Stimulated activated CD4-positive, alpha-beta T cell treated with anti-CD3 and anti-CD28 coated beads, Interleukin-4, amount 100 ng/mL, for 48 hours (primary cell): ENCODE results near the gene TSPAN10.
"Not testable (repeated sequence)": the region's sequence is repeated elsewhere in the genome, so short reads cannot be mapped to it uniquely, and the experiment has no call there.

Experiments used
- DNase-seq, 2 donors: peaks; one replicate each; pipeline ENCODE4 v3.0.0-alpha.2; 2020; ENCODE audit warnings: low read depth in 2 of 2

TSPAN10 gene

GRCh38 chr17:81636505-81637288 is at the start of gene TSPAN10, which contains the start of gene NPLOC4:
TSPAN10 (plus strand) TSS chr17:81637196; CDS start chr17:81642413, 5,217 bp downstream.
NPLOC4 (minus strand) TSS chr17:81637112; CDS start chr17:81636930, 182 bp downstream.
- DNase-seq: peak; percentile 83 to 85

- no peak for DNase-seq
Measured at GRCh38 chr17:81589612-81590011, 47.4 kb upstream of the TSPAN10 start.

- no peak for DNase-seq
Measured at GRCh38 chr17:81590121-81590520, 46.9 kb upstream of the TSPAN10 start.

- no peak for DNase-seq
Measured at GRCh38 chr17:81591971-81592370, 45.0 kb upstream of the TSPAN10 start.

- no peak for DNase-seq
Measured at GRCh38 chr17:81593105-81593871, 43.7 kb upstream of the TSPAN10 start.

GRCh38 chr17:81599719-81600486 is 37.1 kb upstream of the TSPAN10 start:
- DNase-seq: no peak

GRCh38 chr17:81601525-81602120 is 35.4 kb upstream of the TSPAN10 start:
- peak in 1 of 2 donors; percentile 16 for DNase-seq

- DNase-seq: no peak
Measured at GRCh38 chr17:81603846-81604610, 33.0 kb upstream of the TSPAN10 start.

- DNase-seq: no peak
Measured at GRCh38 chr17:81607431-81607830, 29.6 kb upstream of the TSPAN10 start.

- DNase-seq: peak in 1 of 2 donors; percentile 2
Measured at GRCh38 chr17:81608082-81608481, 28.9 kb upstream of the TSPAN10 start.

- DNase-seq: no peak
Measured at GRCh38 chr17:81608605-81609004, 28.4 kb upstream of the TSPAN10 start.

GRCh38 chr17:81609541-81610311 is 27.3 kb upstream of the TSPAN10 start:
- DNase-seq: no peak

- DNase-seq: no peak
Measured at GRCh38 chr17:81612172-81612970, 24.6 kb upstream of the TSPAN10 start.

GRCh38 chr17:81615401-81615930 is 21.5 kb upstream of the TSPAN10 start:
- no peak for DNase-seq

GRCh38 chr17:81616877-81617276 is 20.1 kb upstream of the TSPAN10 start:
- no peak for DNase-seq

- DNase-seq: not testable (repeated sequence)
Measured at GRCh38 chr17:81618307-81618706, 18.7 kb upstream of the TSPAN10 start.

- DNase-seq: no peak
Measured at GRCh38 chr17:81621494-81622130, 15.4 kb upstream of the TSPAN10 start.

- no peak for DNase-seq
Measured at GRCh38 chr17:81630274-81630673, 6.7 kb upstream of the TSPAN10 start.
